Endothelial cell (in vitro differentiated cells): Measurements from ENCODE around the gene CEBPA. TPM values are rescaled to one million over a fixed set of nuclear protein-coding genes. Genes with fewer than 3 reads are reported as not detected.
A peak's percentile ranks its signal among the peaks of the same experiment; 100 is the strongest.

Experiments
- DNase-seq: peaks from one replicate; pipeline ENCODE4 v3.0.0; 2021; ENCODE audit warnings: low spot score
- H3K27ac Mint-ChIP-seq: one replicate; pipeline ENCODE4 v1.8.0; 2021; ENCODE audit warnings: mixed read lengths, inconsistent platforms; ENCODE audit not compliant: unreplicated experiment
- H3K27me3 Mint-ChIP-seq: one replicate; pipeline ENCODE4 v1.8.0; 2021; ENCODE audit warnings: mild to moderate bottlenecking, moderate library complexity, mixed read lengths, inconsistent platforms; ENCODE audit not compliant: unreplicated experiment
- H3K36me3 Mint-ChIP-seq: one replicate; pipeline ENCODE4 v1.8.0; 2021; ENCODE audit warnings: mild to moderate bottlenecking, low read depth, mixed read lengths, inconsistent platforms; ENCODE audit not compliant: unreplicated experiment
- H3K4me1 Mint-ChIP-seq: one replicate; pipeline ENCODE4 v1.8.0; 2021; ENCODE audit warnings: mild to moderate bottlenecking, mixed read lengths, inconsistent platforms; ENCODE audit not compliant: unreplicated experiment
- H3K4me3 Mint-ChIP-seq: one replicate; pipeline ENCODE4 v1.8.0; 2021; ENCODE audit warnings: mild to moderate bottlenecking, mixed read lengths, inconsistent platforms; ENCODE audit not compliant: unreplicated experiment
- H3K9me3 Mint-ChIP-seq: one replicate; pipeline ENCODE4 v1.8.0; 2021; ENCODE audit warnings: mixed read lengths, inconsistent platforms; ENCODE audit not compliant: unreplicated experiment
- long read RNA-seq: library from polyadenylated mRNA; unstranded; transcript quantifications from one replicate; pipeline ENCODE4 v2.0.0, GENCODE V29; 2020; ENCODE audit not compliant: unreplicated experiment
- total RNA-seq: library from RNA; stranded (reverse); fragmentation: NEBNext Ultra II Directional; extraction: Animal tissue kit (Norgen Biotek cat#: 25700); gene quantifications from one replicate; pipeline ENCODE4 v1.2.1, GENCODE V29; 2021; ENCODE audit not compliant: unreplicated experiment
- TF ChIP-seq, protein P1 (sequence below): fragments of 200-600 bp; sonication (generic); IDR thresholded peaks from one replicate; pipeline ENCODE4 v1.5.0; 2021; ENCODE audit warnings: antibody characterized with exemption; ENCODE audit not compliant: unreplicated experiment

CEBPA gene
- 0.59 TPM for total RNA-seq
- long read RNA-seq = 0 reads

DNA sequence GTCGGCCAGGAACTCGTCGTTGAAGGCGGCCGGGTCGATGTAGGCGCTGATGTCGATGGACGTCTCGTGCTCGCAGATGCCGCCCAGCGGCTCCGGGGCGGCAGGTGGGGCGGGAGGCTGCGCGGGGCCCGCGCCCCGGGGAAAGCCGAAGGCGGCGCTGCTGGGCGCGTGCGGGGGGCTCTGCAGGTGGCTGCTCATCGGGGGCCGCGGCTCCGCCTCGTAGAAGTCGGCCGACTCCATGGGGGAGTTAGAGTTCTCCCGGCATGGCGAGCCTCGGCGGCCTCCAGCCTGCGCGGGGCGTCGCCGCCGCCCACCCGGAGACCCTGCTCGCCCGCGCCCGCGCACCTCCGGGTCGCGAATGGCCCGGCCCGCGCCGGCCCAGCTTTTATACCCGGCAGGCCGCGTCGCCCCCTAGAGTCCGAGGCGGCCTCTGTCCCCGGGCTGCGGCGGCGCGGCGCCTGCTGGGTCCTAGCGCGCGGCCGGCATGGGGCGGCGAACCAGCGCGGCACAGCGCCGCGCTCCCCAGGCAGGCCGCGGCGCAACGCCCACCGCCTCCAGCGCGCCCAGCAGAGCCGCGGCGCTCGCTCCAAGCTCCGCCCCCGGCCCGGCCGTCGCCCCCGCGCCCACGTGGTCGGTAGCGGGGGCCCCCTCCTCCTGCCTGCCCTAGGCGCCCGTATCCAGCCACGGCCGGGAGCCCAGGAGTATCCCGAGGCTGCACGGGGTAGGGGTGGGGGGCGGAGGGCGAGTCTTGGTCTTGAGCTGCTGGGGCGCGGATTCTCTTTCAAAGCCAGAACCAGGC is at the start of gene CEBPA:
Gene CEBPA, minus strand, starts transcription at position 360 of the 799 bp plus-strand sequence. Its CDS starts 120 bp downstream, at position 240.
- no peaks in the 10 kb centered on the region for H3K9me3 Mint-ChIP-seq
- DNase-seq = peak; percentile 85
- no peak within 1 kb of the TSS for H3K27ac Mint-ChIP-seq
- H3K4me1 Mint-ChIP-seq = no peaks in the 10 kb centered on the region
- peak within 1 kb of the TSS; percentile 37 for H3K4me3 Mint-ChIP-seq
- TF ChIP-seq, protein P1, sequence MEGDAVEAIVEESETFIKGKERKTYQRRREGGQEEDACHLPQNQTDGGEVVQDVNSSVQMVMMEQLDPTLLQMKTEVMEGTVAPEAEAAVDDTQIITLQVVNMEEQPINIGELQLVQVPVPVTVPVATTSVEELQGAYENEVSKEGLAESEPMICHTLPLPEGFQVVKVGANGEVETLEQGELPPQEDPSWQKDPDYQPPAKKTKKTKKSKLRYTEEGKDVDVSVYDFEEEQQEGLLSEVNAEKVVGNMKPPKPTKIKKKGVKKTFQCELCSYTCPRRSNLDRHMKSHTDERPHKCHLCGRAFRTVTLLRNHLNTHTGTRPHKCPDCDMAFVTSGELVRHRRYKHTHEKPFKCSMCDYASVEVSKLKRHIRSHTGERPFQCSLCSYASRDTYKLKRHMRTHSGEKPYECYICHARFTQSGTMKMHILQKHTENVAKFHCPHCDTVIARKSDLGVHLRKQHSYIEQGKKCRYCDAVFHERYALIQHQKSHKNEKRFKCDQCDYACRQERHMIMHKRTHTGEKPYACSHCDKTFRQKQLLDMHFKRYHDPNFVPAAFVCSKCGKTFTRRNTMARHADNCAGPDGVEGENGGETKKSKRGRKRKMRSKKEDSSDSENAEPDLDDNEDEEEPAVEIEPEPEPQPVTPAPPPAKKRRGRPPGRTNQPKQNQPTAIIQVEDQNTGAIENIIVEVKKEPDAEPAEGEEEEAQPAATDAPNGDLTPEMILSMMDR = peak; percentile 46
- H3K36me3 Mint-ChIP-seq = no peaks in the 10 kb centered on the region
- H3K27me3 Mint-ChIP-seq = peaks cover 16% of the 10 kb centered on the region

DNA sequence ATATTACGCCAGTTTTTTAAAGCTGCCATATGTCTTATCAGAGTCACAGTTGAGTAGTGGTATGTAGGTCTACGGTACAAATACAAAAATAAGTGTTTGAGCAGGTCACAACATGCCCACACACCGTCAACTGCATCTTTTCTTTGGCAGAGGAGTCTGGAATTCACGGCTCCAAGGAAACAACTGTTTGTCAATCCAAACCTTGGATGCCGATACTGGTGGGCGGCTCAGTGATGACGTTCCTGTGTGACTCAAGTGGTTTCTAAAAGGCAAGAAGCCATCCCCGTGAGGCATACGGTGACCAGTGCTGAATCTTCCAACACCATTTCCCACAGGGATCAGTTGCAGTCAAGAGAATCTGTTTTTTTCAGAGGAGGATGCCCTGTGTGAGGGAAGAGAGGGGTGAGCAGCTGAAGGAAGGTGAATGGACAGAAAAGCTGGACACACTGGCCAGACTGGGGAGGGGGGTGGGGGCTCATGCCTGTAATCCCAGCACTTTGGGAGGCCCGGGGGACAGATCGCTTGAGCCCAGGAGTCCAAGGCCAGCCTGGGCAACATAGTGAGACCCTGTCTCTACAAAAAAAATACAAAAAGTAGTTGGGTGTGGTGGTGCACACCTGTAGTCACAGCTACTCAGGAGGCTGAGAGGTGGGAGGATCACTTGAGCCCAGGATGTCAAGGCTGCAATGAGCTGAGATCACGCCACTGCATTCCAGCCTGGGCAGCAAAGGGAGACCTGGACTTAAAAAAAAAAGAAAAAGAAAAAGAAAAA is 48.4 kb upstream of the CEBPA start:
- DNase-seq = no peak
- TF ChIP-seq, protein P1 = no peak
- peaks cover 5% of the 10 kb centered on the region for H3K9me3 Mint-ChIP-seq
- no peaks in the 10 kb centered on the region for H3K4me1 Mint-ChIP-seq
- H3K27me3 Mint-ChIP-seq = no peaks in the 10 kb centered on the region
- H3K27ac Mint-ChIP-seq = no peak overlapping the region
- no peak overlapping the region for H3K4me3 Mint-ChIP-seq
- H3K36me3 Mint-ChIP-seq = no peaks in the 10 kb centered on the region

DNA sequence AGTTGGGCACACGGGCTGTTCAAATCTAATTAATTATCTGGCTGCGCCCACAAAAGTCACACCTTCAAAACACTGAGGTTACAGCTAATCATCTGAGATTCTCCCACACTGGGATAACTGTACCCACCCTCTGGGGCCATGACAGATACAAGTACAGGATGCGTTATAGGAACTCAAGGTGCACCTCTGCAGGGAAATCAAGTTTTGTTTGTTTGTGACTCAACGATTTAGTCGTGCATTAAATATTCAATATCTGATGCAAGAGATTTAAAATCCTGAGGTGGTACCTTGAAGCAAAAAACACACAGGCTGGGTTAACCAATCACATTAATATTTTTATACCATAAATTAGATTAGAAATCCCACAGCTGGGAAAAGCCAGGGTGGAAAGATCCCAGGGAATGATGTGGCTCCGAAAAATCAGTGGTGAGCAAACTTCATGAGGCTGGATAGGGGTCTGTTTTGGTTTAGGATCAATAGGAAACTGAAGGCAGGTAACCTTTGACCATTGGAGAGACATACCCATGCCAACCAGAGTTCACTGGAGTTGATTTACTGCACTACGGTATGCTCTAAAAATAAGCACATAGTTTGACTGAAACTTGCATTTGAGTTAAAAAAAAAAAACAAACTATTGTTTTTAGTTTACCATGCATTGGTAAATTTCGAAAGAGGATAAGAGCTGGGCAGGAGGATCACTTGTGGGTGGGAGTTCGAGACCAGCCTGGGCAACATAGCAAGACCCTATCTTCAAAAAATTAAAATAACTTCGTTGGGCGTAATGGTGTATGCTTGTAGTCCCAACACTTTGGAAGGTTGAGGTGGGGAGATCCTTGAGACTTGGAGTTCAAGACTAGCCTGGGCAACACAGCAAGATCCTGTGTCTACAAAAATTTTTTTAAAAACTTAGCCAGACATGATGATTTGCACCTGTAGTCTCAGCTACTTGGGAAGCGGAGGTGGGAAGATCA is 47.3 kb upstream of the CEBPA start:
- DNase-seq = no peak
- Mint-ChIP-seq H3K27me3 (no peaks in the 10 kb centered on the region), H3K4me3 (no peak overlapping the region), H3K4me1 (no peaks in the 10 kb centered on the region), H3K36me3 (no peaks in the 10 kb centered on the region), H3K9me3 (no peaks in the 10 kb centered on the region), H3K27ac (no peak overlapping the region)
- TF ChIP-seq, protein P1 = no peak

DNA sequence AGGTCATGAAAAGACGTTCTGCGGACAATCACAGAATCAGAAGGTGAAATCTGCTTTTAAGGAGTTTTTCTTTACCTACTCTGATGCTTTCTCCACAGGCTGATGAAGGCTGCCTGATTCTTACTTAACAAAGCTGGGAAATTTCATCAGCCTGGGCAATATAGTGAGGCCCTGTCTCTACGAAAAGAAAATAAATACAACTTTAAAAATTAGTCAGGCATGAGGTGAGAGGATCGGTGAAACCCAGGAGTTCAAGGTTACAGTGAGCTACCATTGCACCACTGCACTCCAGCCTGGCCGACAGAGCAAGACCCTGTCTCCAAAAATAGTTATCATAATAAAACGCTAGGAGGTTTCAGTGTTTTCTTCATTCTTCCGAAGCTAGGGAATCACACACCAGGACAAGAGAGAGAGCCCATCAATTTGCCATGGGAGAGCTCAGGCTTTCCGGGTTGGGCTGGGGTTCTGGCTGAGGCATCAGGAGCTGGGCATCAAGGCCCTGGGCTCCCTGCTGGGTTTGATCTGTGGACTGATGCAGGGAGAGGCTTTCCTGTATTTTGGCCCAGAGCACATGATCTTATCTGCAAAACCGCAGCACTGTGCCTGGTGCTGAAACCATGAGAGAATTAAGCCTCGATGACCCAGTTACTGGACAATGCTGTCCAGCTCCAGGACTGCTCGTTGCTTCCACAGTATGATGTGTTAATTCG is 46.1 kb upstream of the CEBPA start:
- Mint-ChIP-seq H3K4me3 (no peak overlapping the region), H3K27me3 (no peaks in the 10 kb centered on the region), H3K27ac (no peak overlapping the region), H3K36me3 (no peaks in the 10 kb centered on the region), H3K9me3 (no peaks in the 10 kb centered on the region), H3K4me1 (peaks cover 2% of the 10 kb centered on the region)
- DNase-seq = no peak
- TF ChIP-seq, protein P1 = no peak
